HG03280 (cell line): ENCODE measurements around the gene ANKRD34A.

Source experiments
- ATAC-seq: cut with Tn5 transposase; IDR thresholded peaks from one replicate; pipeline ENCODE4 v1.9.1; 2021; ENCODE audit warnings: mild to moderate bottlenecking, moderate library complexity; ENCODE audit not compliant: unreplicated experiment

Gene ANKRD34A

GRCh38 chr1:145964328-145965118 is at the start of gene ANKRD34A, which contains the start of gene POLR3GL:
Gene ANKRD34A (minus strand): TSS chr1:145964575. CDS start chr1:145961759, 2,816 bp downstream.
Gene POLR3GL (plus strand): TSS chr1:145964690. CDS start chr1:145974866, 10,176 bp downstream.
- ATAC-seq = peak; percentile 87

GRCh38 chr1:146013559-146013922 is 49.2 kb upstream of the ANKRD34A start:
- no peak for ATAC-seq

- ATAC-seq = no peak
Observed at GRCh38 chr1:146012703-146013558, 48.6 kb upstream of the ANKRD34A start.

- ATAC-seq = no peak
Observed at GRCh38 chr1:146010126-146010738, 45.9 kb upstream of the ANKRD34A start.

- ATAC-seq = no peak
Observed at GRCh38 chr1:146007489-146008133, 43.2 kb upstream of the ANKRD34A start.

- ATAC-seq = no peak
Observed at GRCh38 chr1:146001709-146002108, 37.3 kb upstream of the ANKRD34A start.

- ATAC-seq = no peak
Observed at GRCh38 chr1:145999321-146000024, 35.1 kb upstream of the ANKRD34A start.

GRCh38 chr1:145997718-145998023 is 33.3 kb upstream of the ANKRD34A start:
- ATAC-seq = no peak

GRCh38 chr1:145997016-145997717 is 32.8 kb upstream of the ANKRD34A start:
- ATAC-seq = peak; percentile 29

GRCh38 chr1:145996433-145997015 is 32.1 kb upstream of the ANKRD34A start, which contains the start of gene TXNIP:
Gene TXNIP (minus strand): TSS chr1:145996579. CDS start chr1:145996266, 313 bp downstream.
- peak; percentile 94 for ATAC-seq

- ATAC-seq = no peak
Observed at GRCh38 chr1:145995964-145996432, 31.6 kb upstream of the ANKRD34A start.

- no peak for ATAC-seq
Observed at GRCh38 chr1:145995148-145995881, 30.9 kb upstream of the ANKRD34A start.

- ATAC-seq = no peak
Observed at GRCh38 chr1:145994391-145995120, 30.2 kb upstream of the ANKRD34A start.

- no peak for ATAC-seq
Observed at GRCh38 chr1:145993618-145994390, 29.4 kb upstream of the ANKRD34A start.

- ATAC-seq = no peak
Observed at GRCh38 chr1:145992958-145993617, 28.7 kb upstream of the ANKRD34A start.

GRCh38 chr1:145992502-145992936 is 28.1 kb upstream of the ANKRD34A start:
- ATAC-seq = no peak
